Iris pigment epithelial cell (primary cell): ENCODE data around the gene RPL41.

ENCODE experiments used
- DNase-seq: peaks from one replicate; pipeline ENCODE4 v3.0.0-alpha.2; 2011; ENCODE audit warnings: low read depth

Gene RPL41

DNA sequence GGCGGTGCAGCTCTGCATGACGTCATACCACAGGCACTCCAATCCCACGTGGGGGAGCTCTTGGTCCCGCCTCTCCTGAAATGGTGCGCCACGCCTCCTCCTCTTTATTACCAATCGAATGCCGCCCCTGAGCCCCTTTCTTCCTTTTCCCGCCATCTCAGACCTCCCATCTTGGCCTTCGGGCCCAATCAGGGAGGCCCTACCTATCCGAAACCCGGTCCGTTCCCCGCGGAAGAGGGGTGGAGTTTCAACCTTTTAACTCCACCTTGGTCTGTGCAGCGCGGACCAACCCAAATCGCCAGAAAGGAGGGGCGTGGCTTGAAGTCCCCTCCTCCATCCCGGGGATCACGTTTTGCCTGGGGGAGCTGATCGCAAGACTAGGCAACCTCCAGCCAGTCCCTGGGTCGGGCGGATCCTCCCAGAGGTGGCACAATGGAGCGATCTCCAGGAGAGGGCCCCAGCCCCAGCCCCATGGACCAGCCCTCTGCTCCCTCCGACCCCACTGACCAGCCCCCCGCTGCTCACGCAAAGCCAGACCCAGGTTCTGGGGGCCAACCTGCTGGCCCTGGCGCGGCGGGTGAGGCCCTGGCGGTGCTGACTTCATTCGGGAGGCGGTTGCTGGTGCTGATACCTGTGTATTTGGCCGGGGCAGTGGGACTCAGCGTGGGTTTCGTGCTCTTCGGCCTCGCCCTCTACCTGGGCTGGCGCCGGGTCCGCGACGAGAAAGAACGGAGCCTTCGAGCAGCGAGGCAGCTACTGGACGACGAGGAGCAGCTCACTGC lies 11.6 kb downstream of the RPL41 start, which contains the start of gene ESYT1:
Gene ESYT1, plus strand, starts transcription at position 380 of the 782 bp plus-strand sequence. Its CDS starts 53 bp downstream, at position 433.
- DNase-seq = peak; percentile 100

GRCh38 chr12:56128670-56129205 lies 12.3 kb downstream of the RPL41 start:
- DNase-seq = peak; percentile 22

GRCh38 chr12:56129206-56129941 lies 12.9 kb downstream of the RPL41 start:
- peak; percentile 41 for DNase-seq

GRCh38 chr12:56129942-56130495 lies 13.6 kb downstream of the RPL41 start:
- no peak for DNase-seq

GRCh38 chr12:56130876-56131275 lies 14.4 kb downstream of the RPL41 start:
- DNase-seq = no peak

GRCh38 chr12:56134897-56135296 lies 18.5 kb downstream of the RPL41 start:
- DNase-seq = no peak

DNA sequence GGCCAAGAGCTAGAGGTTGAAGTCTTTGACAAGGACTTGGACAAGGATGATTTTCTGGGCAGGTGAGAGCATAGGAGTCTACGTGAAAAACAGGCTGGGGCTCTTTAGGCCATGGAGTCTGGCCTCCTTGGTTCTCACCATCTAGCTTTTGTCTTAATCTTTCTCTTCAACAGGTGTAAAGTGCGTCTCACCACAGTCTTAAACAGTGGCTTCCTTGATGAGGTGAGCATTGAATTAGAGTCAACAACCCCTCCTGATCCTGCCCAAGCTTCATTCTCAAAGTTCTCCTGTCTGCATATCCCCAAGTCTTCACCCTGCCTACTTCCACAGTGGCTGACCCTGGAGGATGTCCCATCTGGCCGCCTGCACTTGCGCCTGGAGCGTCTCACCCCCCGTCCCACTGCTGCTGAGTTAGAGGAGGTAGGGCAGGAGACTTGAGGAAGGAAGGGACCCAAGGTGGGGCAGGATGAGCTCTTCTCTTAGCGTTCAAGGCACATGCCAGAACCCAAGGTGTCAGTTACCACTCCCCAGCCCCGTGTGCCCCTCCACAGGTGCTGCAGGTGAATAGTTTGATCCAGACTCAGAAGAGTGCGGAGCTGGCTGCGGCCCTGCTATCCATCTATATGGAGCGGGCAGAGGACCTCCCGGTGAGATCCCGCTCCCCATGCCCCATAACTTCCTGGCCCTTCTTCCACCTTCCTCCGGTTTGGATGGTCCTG lies 21.6 kb downstream of the RPL41 start:
- DNase-seq = no peak

GRCh38 chr12:56141946-56142784 lies 25.7 kb downstream of the RPL41 start:
- DNase-seq = no peak

GRCh38 chr12:56143217-56143616 lies 26.8 kb downstream of the RPL41 start:
- DNase-seq = no peak

DNA sequence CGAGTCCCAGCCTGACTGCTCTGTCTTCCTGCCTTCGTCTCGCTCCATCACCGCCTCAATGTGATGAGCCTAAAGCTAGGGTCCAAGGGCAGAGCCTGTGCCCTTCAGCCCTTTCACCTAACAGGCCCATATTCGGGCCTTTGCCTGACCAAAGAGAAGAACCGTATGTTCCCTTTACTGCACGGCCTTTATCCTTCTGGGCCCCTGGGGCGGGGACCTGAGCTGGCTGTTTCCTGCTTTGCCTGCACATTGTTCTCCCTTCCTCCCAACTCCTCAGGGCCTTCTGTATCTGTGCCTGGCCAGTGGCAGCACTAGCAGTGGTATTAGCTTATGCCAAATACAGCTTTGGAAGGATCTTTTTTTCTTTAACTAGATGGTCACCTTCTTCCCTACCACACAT lies 27.4 kb downstream of the RPL41 start:
- DNase-seq = no peak

- no peak for DNase-seq
Observed at GRCh38 chr12:56145217-56145616, 28.8 kb downstream of the RPL41 start.

DNA sequence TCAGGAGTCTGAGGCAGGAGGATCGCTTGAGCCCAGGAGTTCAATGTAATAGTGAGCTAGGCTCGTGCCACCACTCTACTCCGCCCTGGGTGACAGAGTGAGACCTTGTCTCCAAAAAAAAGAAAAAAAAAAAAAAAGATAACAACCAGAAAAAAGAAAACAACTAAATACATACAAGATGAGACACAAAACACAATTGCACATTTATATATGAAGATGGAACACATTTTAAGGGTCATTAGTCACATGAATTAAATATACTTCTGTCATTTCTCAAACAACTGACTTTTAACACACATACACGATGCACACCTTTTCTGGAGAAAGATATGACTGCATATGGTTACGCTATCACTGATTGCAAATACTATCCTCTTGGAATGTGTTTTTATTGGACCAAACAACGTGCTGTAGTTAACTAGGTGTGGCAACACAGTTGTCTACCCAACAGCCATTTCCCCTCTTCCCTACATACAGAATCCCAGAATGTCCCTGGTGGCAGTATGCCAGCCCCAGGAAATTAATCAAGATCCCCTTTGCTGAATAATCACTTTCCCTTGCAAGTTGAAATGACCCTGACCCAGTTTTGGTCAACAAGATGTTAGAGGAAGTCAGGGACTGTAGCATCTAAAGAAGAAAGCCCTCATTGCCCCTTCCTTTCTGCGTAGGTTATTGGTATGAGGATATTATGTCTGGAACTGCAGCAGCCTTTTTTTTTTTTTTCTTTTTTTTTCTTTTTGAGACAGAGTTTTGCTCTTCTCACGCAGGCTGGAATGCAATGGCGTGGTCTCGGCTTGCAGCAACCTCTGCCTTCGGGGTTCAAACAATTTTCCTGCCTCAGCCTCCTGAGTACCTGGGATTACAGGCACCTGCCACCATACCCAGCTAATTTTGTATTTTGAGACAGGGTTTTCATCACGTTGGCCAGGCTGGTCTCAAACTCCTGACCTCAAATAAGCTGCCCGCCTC lies 30.3 kb downstream of the RPL41 start:
- DNase-seq = no peak

DNA sequence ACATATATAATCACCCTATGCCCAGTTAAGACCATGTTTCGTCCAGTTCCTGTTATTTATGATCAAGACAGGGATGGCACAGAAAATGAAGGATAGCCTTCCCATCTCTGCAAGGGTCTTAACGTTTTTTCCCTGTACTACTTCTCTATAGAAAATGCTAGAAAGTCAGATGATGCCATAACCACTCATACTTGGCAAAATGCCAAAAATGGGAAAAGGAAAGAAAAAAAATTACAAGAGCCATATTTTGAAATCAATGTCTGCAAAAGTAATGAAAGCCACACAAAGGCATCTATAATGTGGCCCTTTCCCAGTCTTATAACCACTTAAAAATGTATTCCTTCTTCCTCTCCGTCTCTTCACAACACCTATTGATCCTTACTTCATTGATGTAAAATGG lies 34.1 kb downstream of the RPL41 start:
- DNase-seq = peak; percentile 53

DNA sequence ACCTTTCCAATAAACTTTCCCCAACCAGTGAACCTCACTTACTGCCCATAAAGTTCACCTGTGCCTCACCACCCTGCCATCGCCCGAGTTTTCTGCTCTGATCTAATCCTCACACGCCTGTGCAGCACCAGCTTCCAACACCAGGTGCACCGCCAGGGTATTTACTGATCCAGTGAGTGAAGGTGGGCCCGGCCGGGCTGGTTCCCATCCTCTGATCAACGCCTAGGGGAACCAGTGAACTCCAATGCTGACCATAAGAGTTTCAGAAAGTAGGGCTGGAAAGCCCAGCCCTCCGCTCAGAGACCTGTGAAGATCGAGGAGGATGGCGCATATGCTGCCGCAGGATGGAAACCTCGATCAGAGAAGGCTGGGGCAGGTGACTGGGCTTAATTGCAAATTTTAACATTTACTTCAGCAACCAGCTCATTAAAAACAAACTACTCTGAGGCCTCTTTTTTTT lies 35.3 kb downstream of the RPL41 start:
- DNase-seq = no peak

- DNase-seq = peak; percentile 92
Observed at GRCh38 chr12:56152132-56152755, 35.8 kb downstream of the RPL41 start, which contains the start of gene MYL6B. TSS of gene MYL6B (plus strand) at chr12:56152587. CDS start at chr12:56153919, 1,332 bp downstream.

DNA sequence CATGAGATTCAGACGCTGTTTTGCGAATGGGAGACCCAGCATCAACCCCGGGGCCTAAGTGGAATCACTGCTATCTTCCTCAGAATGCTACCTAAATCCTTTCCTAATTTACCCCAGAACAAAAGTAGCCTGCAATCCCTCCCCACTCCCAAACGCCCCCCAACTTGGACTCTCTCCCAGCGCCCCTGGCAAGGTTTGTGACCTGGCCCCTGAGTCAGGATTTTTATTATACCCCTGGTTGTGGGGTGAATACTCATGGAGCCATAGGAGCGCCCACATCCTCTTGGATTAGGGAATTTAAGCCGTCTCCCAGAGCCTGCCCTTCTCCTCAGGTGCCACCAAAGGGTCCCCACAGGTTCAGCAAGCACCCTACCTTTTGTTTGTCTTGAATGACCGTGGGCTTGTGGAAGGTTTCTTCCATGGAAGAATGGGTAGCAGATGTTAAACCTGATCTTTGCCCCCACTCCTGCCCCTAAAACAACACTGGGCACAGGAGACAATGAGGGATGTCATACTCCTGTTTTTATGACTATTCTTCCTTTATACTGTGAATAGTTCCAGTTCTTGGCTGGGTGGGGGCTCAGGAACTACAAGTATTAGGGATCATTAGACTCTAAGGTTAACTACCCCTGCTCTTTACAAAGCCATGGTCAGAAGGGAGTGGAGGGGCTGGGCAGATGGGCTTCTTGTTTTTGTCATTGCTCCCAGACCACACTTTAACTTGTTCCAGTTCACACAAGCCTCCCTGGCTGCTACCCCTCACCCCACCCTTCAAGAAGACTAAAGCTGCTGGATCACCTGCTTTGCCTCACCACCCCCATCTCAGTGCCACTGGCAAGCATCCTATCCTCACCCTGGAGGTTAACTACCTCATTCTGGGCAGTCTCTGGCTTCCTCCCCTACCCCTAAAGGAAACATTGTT lies 36.6 kb downstream of the RPL41 start:
- no peak for DNase-seq

GRCh38 chr12:56153678-56154065 lies 37.2 kb downstream of the RPL41 start:
- no peak for DNase-seq

DNA sequence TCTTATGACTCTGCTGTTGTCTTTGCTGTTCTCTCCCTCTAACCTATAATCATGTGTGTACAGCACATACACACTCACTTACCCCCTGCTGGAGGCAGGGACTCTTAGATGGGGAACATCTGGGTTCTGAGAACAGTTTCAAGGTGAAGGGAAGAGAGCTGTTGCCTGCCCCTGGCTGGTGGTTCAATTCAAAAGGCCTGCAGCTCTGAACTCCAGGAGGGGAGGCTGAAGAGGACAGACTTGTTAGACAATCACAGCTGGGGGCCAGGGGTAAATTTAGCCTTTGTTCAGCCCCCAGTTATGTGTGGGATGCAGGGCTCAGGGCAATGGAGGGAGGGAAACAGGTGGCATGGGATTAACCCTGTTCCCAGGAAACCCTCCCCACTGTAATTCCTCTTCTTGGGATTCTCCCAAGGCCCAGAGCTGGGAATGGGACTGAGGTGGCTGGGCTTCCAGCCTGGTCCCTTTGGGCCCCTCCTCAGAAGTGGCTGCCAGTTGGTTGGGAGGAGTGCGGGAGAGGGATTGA lies 37.9 kb downstream of the RPL41 start:
- no peak for DNase-seq
